ENCODE data around the gene SYT4.

SYT4 gene

DNA sequence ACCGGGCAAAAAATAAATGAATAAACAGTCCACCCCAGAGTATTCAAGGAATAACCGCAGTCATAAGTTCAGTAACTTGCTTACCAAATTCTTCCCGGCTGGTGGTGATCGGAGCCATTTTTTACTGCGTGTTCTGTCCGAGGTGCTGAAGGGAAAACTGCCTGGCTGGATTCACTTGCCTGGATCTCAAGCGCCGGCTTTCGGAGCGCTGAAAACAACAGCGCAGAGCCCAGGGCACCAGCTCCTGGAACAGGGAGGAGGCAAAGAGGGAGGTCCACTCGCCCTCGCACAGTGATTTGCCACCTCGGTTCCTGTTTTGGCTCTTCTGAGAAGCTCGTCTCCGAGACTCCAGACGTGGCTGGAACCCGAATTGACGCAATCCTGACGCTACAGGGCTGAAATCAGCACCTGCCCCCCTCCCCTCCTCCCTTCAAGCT lies at the start of gene SYT4:
SYT4 (minus strand) TSS at position 327 of the 437 bp plus-strand sequence; CDS start at position 118, 209 bp downstream.
- H3K27ac ChIP-seq = peak within 1 kb of the TSS; percentile 83
- TF ChIP-seq CTCF (conservative IDR thresholded peaks at IDR 0.05) = no peak

DNA sequence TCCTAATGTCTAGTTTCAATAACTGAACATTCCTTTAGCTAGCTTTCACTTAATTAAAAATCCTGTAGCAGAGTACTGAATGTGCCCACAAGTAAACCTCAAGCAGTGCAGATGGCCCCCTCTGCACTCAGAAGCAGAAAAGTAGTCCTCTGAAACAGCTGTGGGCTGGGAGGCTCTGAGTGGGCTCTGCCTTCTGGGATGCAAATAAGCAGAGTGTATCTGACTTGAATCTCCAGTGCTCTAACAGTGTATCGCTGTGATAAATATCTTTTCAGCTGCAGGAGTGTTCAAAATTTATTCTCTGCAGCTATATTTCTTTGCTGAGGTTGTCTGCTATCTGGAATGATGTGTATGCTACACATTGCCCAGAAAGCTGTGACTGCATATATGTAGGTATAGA lies 44.8 kb upstream of the SYT4 start:
- TF ChIP-seq CTCF (conservative IDR thresholded peaks at IDR 0.05) = no peak
- H3K27ac ChIP-seq = no peak overlapping the region

GRCh38 chr18:43314941-43315340 lies 37.7 kb upstream of the SYT4 start:
- no peak for TF ChIP-seq CTCF (conservative IDR thresholded peaks at IDR 0.05)
- H3K27ac ChIP-seq = no peak overlapping the region

DNA sequence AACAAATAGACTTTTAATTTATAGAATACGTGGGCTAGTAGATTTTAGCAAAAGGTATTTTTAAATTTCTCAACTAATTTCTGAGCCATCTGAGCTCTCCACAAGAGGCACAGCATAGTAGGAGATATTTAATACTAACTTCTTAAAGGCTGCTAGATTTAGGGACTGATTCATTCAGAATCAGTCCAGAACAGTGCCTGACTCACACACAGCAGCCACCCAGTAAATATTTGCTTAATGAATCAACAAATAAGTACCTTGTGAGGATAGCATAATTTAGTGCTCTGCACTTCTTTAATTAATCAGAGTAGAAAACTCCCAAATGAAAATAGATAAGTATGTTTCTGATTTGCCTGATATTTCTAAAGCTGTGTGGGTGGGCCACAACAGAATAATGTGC lies 35.6 kb upstream of the SYT4 start:
- TF ChIP-seq CTCF (conservative IDR thresholded peaks at IDR 0.05) = no peak
- no peak overlapping the region for H3K27ac ChIP-seq

DNA sequence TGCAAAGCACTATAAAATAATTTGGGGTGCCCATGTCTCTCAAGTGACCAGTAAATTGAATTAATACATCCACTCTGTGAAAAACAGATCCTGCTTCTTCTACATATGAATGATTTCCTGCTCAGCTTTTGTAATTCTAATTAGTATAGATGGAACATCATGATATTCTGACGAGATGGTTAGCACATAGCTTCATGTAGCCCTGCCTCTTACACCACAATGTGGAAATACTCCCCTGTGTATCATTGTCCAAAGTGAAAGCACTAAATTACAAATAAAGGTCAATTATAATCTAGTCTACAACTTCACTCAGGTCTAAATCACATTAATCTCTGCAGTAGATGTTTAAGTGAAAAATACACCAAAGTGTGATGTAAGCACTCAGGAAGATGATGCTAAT lies 32.9 kb upstream of the SYT4 start:
- no peak overlapping the region for H3K27ac ChIP-seq
- TF ChIP-seq CTCF (conservative IDR thresholded peaks at IDR 0.05) = no peak

DNA sequence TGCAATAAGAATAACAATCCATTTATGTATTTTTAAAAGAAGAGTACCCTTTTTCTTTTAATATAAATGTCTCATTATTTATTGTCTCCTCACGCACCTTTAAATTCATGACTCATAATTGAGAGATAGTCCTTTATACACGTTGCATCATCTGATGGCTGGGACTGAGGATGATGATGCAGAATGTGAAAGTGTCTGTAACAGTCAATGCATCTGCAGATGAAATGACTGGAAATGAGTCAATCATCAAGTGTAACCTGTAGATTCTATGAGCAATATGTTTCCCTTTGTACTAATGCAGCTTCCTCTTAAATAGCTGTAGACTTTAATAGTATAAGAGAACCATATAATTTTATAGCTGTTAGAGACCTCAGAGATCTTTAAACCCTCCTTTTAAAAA lies 26.1 kb upstream of the SYT4 start:
- TF ChIP-seq CTCF (conservative IDR thresholded peaks at IDR 0.05) = no peak
- H3K27ac ChIP-seq = no peak overlapping the region

- peak overlapping the region; percentile 46; the same call in 1 of the 2 replicates for H3K27ac ChIP-seq
Measured at GRCh38 chr18:43286187-43286586, 8.9 kb upstream of the SYT4 start.

DNA sequence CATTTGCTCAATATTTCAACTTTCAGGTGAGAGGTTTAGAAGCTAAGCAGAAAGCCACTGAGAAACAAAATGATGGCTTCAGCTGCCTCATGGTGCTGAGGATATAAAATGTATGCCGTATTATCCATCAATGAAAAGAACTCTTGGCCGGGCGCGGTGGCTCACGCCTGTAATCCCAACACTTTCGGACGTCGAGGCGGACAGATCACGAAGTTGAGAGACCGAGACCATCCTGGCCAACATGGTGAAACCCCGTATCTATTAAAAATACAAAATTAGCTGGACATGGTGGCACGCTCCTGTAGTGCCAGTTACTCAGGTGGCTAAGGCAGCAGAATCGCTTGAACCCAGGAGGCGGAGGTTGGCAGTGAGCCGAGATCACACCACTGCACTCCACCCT lies 6.0 kb upstream of the SYT4 start:
- no peak for TF ChIP-seq CTCF (conservative IDR thresholded peaks at IDR 0.05)
- H3K27ac ChIP-seq = no peak overlapping the region
